Endothelial cell of umbilical vein (primary cell): Measurements from ENCODE around the gene RELCH. TPM values are rescaled to one million over a fixed set of nuclear protein-coding genes. Genes with fewer than 3 reads are reported as not detected.
A peak's percentile ranks its signal among the peaks of the same experiment; 100 is the strongest.

ENCODE experiments used
- BruUV-seq: library from RNA; stranded (reverse); fragments of 400-500 nt; replicated peaks from 2 replicates; lab custom pipeline; 2021; lab: Mats Ljungman, UMichigan
- CTCF ChIA-PET: fragments of 300-600, 350-600 bp; sonication (Branson Sonifier 250); formaldehyde crosslinking; loops from one replicate; lab custom pipeline; 2021; ENCODE audit warnings: antibody characterized with exemption, inconsistent platforms; lab: Charles Lee
- POLR2A ChIA-PET: fragments of 300-600, 350-600 bp; sonication (Branson Sonifier 250); formaldehyde crosslinking; loops from one replicate; lab custom pipeline; 2021; ENCODE audit warnings: antibody characterized with exemption, inconsistent platforms; lab: Charles Lee
- DNase-seq: peaks from one replicate; pipeline ENCODE4 v3.0.0-alpha.2; 2011; ENCODE audit warnings: low read depth, low spot score
- FAIRE-seq: peaks from 2 replicates; lab custom pipeline; 2011; peaks lifted over from hg19 to GRCh38; lab: Jason Lieb, UNC
- H2AFZ ChIP-seq: 2 replicates; pipeline ENCODE4 v1.6.0; 2012; ENCODE audit warnings: low read depth, low read length, control low read depth, inconsistent platforms
- H3K27ac ChIP-seq: 2 replicates; pipeline ENCODE4 v1.5.1; 2011; ENCODE audit warnings: low read depth, mild to moderate bottlenecking, control low read depth, low read length, moderate library complexity; ENCODE audit not compliant: insufficient read depth
- H3K27me3 ChIP-seq, 2 experiments: 2 replicates each; pipeline versions ENCODE4 v1.6.0 to v1.6.1; 2011; ENCODE audit warnings: low read length in 2 of 2, mixed read lengths in 1 of 2; ENCODE audit not compliant: control insufficient read depth in 2 of 2, insufficient read depth in 2 of 2
- H3K36me3 ChIP-seq, 2 experiments: 2 replicates in 1 of 2; 3 replicates in 1 of 2; pipeline ENCODE4 v1.5.1; 2011; ENCODE audit warnings: low read length in 2 of 2, mild to moderate bottlenecking in 1 of 2, moderate library complexity in 1 of 2; ENCODE audit not compliant: control insufficient read depth in 2 of 2, insufficient read depth in 2 of 2; ENCODE audit errors: extremely low read depth in 1 of 2
- H3K4me1 ChIP-seq: 3 replicates; pipeline ENCODE4 v1.5.1; 2011; ENCODE audit warnings: mild to moderate bottlenecking, low read length; ENCODE audit not compliant: control insufficient read depth, insufficient read depth; ENCODE audit errors: extremely low read depth
- H3K4me2 ChIP-seq: 2 replicates; pipeline ENCODE4 v1.6.1; 2011; ENCODE audit warnings: low read length, control low read depth, mixed read lengths; ENCODE audit not compliant: insufficient read depth
- H3K4me3 ChIP-seq, 3 experiments: fragments of 200-600 bp in 1 of 3; sonication (generic), shearing (Covaris generic) in 1 of 3; replicated peaks in 1 of 3; 2 replicates each; pipeline ENCODE4 v1.5.1; 2011 to 2016; ENCODE audit warnings: control low read depth in 3 of 3, low read length in 3 of 3, mild to moderate bottlenecking in 2 of 3, inconsistent platforms in 1 of 3, low read depth in 1 of 3, moderate library complexity in 1 of 3; ENCODE audit not compliant: insufficient read depth in 1 of 3
- H3K79me2 ChIP-seq: 2 replicates; pipeline ENCODE4 v1.6.0; 2012; ENCODE audit warnings: low read length, inconsistent platforms; ENCODE audit not compliant: control insufficient read depth, insufficient read depth
- H3K9ac ChIP-seq: replicated peaks from 2 replicates; pipeline ENCODE3; 2011; ENCODE audit warnings: low read length, control low read depth; ENCODE audit not compliant: insufficient read depth; ENCODE audit errors: extremely low read depth
- H3K9me1 ChIP-seq: replicated peaks from 3 replicates; pipeline ENCODE4 v1.6.0; 2011; ENCODE audit warnings: mild to moderate bottlenecking, low read length; ENCODE audit not compliant: control insufficient read depth, insufficient read depth; ENCODE audit errors: extremely low read depth
- H3K9me3 ChIP-seq: replicated peaks from 2 replicates; pipeline ENCODE4 v1.5.1; 2012; ENCODE audit warnings: low read length, inconsistent platforms; ENCODE audit not compliant: control insufficient read depth, insufficient read depth
- H4K20me1 ChIP-seq: replicated peaks from 2 replicates; pipeline ENCODE3; 2011; ENCODE audit warnings: mild to moderate bottlenecking, low read length; ENCODE audit not compliant: control insufficient read depth, insufficient read depth; ENCODE audit errors: extremely low read depth
- EZH2 ChIP-seq: IDR thresholded peaks from 2 replicates; pipeline ENCODE4 v1.6.1; 2012; ENCODE audit warnings: borderline replicate concordance, low read depth, mild to moderate bottlenecking, moderate library complexity, low read length, inconsistent platforms; ENCODE audit not compliant: severe bottlenecking
- FOS ChIP-seq: IDR thresholded peaks from 2 replicates; pipeline ENCODE4 v1.6.1; 2011; ENCODE audit warnings: mild to moderate bottlenecking, low read length, moderate library complexity, borderline replicate concordance; ENCODE audit not compliant: insufficient read depth
- GATA2 ChIP-seq: IDR thresholded peaks from 2 replicates; pipeline ENCODE4 v1.7.0; 2011; ENCODE audit warnings: low read depth, mild to moderate bottlenecking, moderate library complexity, mixed read lengths, low read length; ENCODE audit not compliant: insufficient read length, insufficient read depth
- JUN ChIP-seq: IDR thresholded peaks from 2 replicates; pipeline ENCODE4 v1.6.1; 2011; ENCODE audit warnings: borderline replicate concordance, low read depth; ENCODE audit not compliant: insufficient read length, insufficient read depth
- MAX ChIP-seq: IDR thresholded peaks from 2 replicates; pipeline ENCODE4 v1.6.1; 2011; ENCODE audit not compliant: insufficient read depth, insufficient read length
- MYC ChIP-seq: IDR thresholded peaks from one replicate; pipeline ENCODE4 v1.6.1; 2011; ENCODE audit warnings: mild to moderate bottlenecking, low read depth, low read length
- POLR2AphosphoS5 ChIP-seq: IDR thresholded peaks from 2 replicates; pipeline ENCODE4 v1.6.1; 2012; ENCODE audit warnings: low read depth, mild to moderate bottlenecking, control low read depth, low read length, moderate library complexity; ENCODE audit not compliant: insufficient read depth
- dilution Hi-C: fragments of 300-500 bp; cut with MboI; formaldehyde crosslinking; loops from one replicate; pipeline ENCODE4 v1.15.0; 2019; ENCODE audit warnings: low sequenced_read_pairs; ENCODE audit not compliant: extremely low pct_ligation_motif_present
- intact Hi-C: fragments of 100-400 bp; cut with micrococcal nuclease; formaldehyde crosslinking; loops from one replicate; pipeline ENCODE4 v1.10.0; 2022
- polyA plus RNA-seq, 4 experiments: library from polyadenylated mRNA; depleted of rRNA in 3 of 4; stranded (reverse) in 3 of 4; unstranded in 1 of 4; fragments of >200 nt; gene quantifications; 2 replicates each; pipeline versions ENCODE4 v1.2.1 to v1.2.3, GENCODE V29; 2011 to 2012; ENCODE audit warnings: missing spikeins in 1 of 4
- total RNA-seq: library from RNA; stranded (reverse); gene quantifications from 2 replicates; pipeline ENCODE4 v1.2.3, GENCODE V29; 2021

Gene RELCH
- total and polyA plus RNA-seq, 2 donors (not counting 3 experiments of a cell fraction or from before 2014, with no cell fraction given): 6.6 to 25.2 TPM

DNA sequence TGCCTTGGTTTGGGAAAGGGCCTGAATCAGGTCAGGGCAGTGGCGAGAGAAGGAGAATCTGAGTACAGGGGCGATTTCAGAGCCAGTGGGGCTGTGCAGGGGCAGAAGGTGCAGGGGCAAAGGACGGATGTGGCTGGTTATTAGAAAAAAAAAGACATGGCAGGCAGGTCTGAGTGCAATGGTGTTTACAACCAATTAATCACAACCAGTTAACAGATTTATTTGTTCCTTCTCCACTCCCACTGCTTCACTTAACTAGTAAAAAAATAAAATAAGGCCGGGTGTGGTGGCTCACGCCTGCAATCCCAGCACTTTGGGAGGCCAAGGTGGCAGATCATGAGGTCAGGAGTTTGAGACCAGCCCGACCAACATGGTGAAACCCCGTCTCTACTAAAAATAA is 143.6 kb downstream of the RELCH start:
- BruUV-seq: no TSS peak
- TF ChIP-seq POLR2AphosphoS5: no peak
- no peaks in the 10 kb centered on the region for H3K9me3 ChIP-seq
- H3K4me1 ChIP-seq: peaks cover 86% of the 10 kb centered on the region
- no peak for FAIRE-seq
- ChIA-PET CTCF (interaction anchor here (0.9 to 2.7 kb wide), 4 partner anchors 11 to 253 kb away, joined by 3 to 7 read pairs (median 4); no protein-coding TSS in a partner anchor), POLR2A (interaction anchor here (0.9 kb wide), 1 partner anchor 17 kb away, joined by 3 read pairs; no protein-coding TSS in a partner anchor)
- no peaks in the 10 kb centered on the region for H3K79me2 ChIP-seq
- no peaks in the 10 kb centered on the region for H3K36me3 ChIP-seq
- H3K4me3 ChIP-seq: no peak overlapping the region
- H3K4me2 ChIP-seq: no peak overlapping the region
- no peak overlapping the region for H2AFZ ChIP-seq
- DNase-seq: no peak
- no peak overlapping the region for H3K27ac ChIP-seq
- no peaks in the 10 kb centered on the region for H3K27me3 ChIP-seq
- dilution Hi-C loops (no loop called here), intact Hi-C loops (loop anchor here (5.0 to 10.0 kb wide), 2 partner anchors 48 to 726 kb away; no protein-coding TSS in a partner anchor)
- H4K20me1 ChIP-seq: no peaks in the 10 kb centered on the region
- H3K9me1 ChIP-seq: no peaks in the 10 kb centered on the region
- H3K9ac ChIP-seq: no peak overlapping the region

GRCh38 chr18:62331581-62332356 is 144.7 kb downstream of the RELCH start:
- no peaks in the 10 kb centered on the region for H3K9me3 ChIP-seq
- POLR2A ChIA-PET: interaction anchor here (0.9 kb wide), 1 partner anchor 16 kb away, joined by 3 read pairs; no protein-coding TSS in a partner anchor
- peaks cover 81% of the 10 kb centered on the region for H3K4me1 ChIP-seq
- H3K9me1 ChIP-seq: no peaks in the 10 kb centered on the region
- no TSS peak for BruUV-seq
- H3K9ac ChIP-seq: no peak overlapping the region
- no peaks in the 10 kb centered on the region for H3K79me2 ChIP-seq
- H3K36me3 ChIP-seq: no peaks in the 10 kb centered on the region
- H3K4me3 ChIP-seq: no peak overlapping the region
- FAIRE-seq (peak; percentile 55), DNase-seq (peak; percentile 96)
- H2AFZ ChIP-seq: no peak overlapping the region
- CTCF ChIA-PET: interaction anchor here (0.7 to 2.4 kb wide), 11 partner anchors 12 to 252 kb away, joined by 3 to 12 read pairs (median 4); no protein-coding TSS in a partner anchor
- TF ChIP-seq GATA2 (no peak), MAX (no peak), POLR2AphosphoS5 (peak; percentile 34), FOS (no peak), EZH2 (no peak), MYC (no peak), JUN (no peak)
- peak overlapping the region; percentile 16 for H3K4me2 ChIP-seq
- no peaks in the 10 kb centered on the region for H4K20me1 ChIP-seq
- H3K27ac ChIP-seq: peak overlapping the region; percentile 29
- dilution Hi-C loops (no loop called here), intact Hi-C loops (loop anchor here (5.0 to 10.0 kb wide), 2 partner anchors 49 to 727 kb away; no protein-coding TSS in a partner anchor)
- no peaks in the 10 kb centered on the region for H3K27me3 ChIP-seq
